Measurements from ENCODE around the gene RNU1-4. TPM values are rescaled to one million over a fixed set of nuclear protein-coding genes. Genes with fewer than 3 reads are reported as not detected.
"Not testable (repeated sequence)": the region's sequence is repeated elsewhere in the genome, so short reads cannot be mapped to it uniquely, and the experiment has no call there.

The RNU1-4 gene
- total and polyA plus RNA-seq, 2 of the 13 experiments (the other 11 are each of a cell fraction or from before 2014, with no cell fraction given) = under 0.01 to 11,018 TPM

GRCh38 chr1:16712582-16712981, 27.7 kb upstream of the RNU1-4 start:
- H3K4me1 ChIP-seq (ENCODE audit: insufficient read depth, low read length); CTCF ChIA-PET (ENCODE audit: low intra/inter-chr PET ratio, low total read pairs); H3K9me3 ChIP-seq (ENCODE audit: low read length); FAIRE-seq; H3K9ac ChIP-seq (ENCODE audit: insufficient read depth, low read depth, low read length); H3K4me3 ChIP-seq (replicated peaks in 1 of 3; ENCODE audit: insufficient read depth in 1 of 3, low read depth in 2 of 3, low read length in 3 of 3); H3K36me3 ChIP-seq (replicated peaks in 1 of 2; ENCODE audit: control insufficient read depth in 1 of 2, insufficient read depth in 2 of 2, low read length in 2 of 2); ATAC-seq; H4K20me1 ChIP-seq (ENCODE audit: insufficient read depth, low read length); DNase-seq (ENCODE audit: low spot score); BruUV-seq (replicated peaks); H3K79me2 ChIP-seq (ENCODE audit: insufficient read depth, low read length); H3K27ac ChIP-seq (ENCODE audit: extremely low read length, insufficient read depth, low read length); intact Hi-C loops (cut with micrococcal nuclease; ENCODE audit: unreplicated experiment); H3K4me2 ChIP-seq (ENCODE audit: low read depth, low read length); H2AFZ ChIP-seq (ENCODE audit: low read length); POLR2A ChIA-PET; in situ Hi-C loops (cut with HindIII; ENCODE audit: extremely low pct_ligation_motif_present, low pct_unique_long_range_greater_than_20kb): not testable (repeated sequence)
- H3K27me3 ChIP-seq (ENCODE audit: control insufficient read depth in 1 of 2, insufficient read depth in 2 of 2, low read length in 2 of 2) = peaks cover 0 to 11% of the 10 kb centered on the region in 2 experiments; a peak in 3 of 5 replicates
- WGBS (ENCODE audit: low lambda C conversion rate) = no CpG with 5 or more reads among the region's 14 CpGs

DNA sequence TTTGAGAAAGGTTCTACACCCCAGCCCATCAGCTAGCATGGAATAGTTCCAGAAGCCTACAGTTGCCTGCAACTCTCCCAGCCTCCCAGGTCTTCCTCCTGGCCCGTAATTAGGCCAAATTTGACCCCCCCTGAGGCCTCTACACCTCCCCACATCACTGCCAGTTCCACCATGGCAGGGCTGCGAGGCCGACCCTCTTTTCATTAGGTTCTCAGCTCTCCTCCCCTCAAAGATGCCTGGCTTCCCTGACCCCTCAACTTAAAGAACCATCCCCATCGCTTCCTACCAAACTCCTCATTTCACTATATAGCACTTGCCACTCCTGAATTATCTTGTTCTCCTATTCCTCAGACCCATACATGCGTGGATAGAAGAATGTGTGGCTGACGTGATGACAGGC, 27.3 kb upstream of the RNU1-4 start:
- peaks cover 0 to 14% of the 10 kb centered on the region in 2 experiments; a peak in 4 of 5 replicates for H3K27me3 ChIP-seq (ENCODE audit: control insufficient read depth in 1 of 2, insufficient read depth in 2 of 2, low read length in 2 of 2)
- 46% methylated on average over 5 of the region's 6 CpGs for WGBS (ENCODE audit: low lambda C conversion rate)
- FAIRE-seq; H4K20me1 ChIP-seq (ENCODE audit: insufficient read depth, low read length); CTCF ChIA-PET (ENCODE audit: low intra/inter-chr PET ratio, low total read pairs); ATAC-seq; H3K9ac ChIP-seq (ENCODE audit: insufficient read depth, low read depth, low read length); H3K4me1 ChIP-seq (ENCODE audit: insufficient read depth, low read length); H3K4me3 ChIP-seq (replicated peaks in 1 of 3; ENCODE audit: insufficient read depth in 1 of 3, low read depth in 2 of 3, low read length in 3 of 3); H3K4me2 ChIP-seq (ENCODE audit: low read depth, low read length); BruUV-seq (replicated peaks); H3K9me3 ChIP-seq (ENCODE audit: low read length); H3K27ac ChIP-seq (ENCODE audit: extremely low read length, insufficient read depth, low read length); DNase-seq (ENCODE audit: low spot score); H2AFZ ChIP-seq (ENCODE audit: low read length); POLR2A ChIA-PET; intact Hi-C loops (cut with micrococcal nuclease; ENCODE audit: unreplicated experiment); in situ Hi-C loops (cut with HindIII; ENCODE audit: extremely low pct_ligation_motif_present, low pct_unique_long_range_greater_than_20kb); H3K36me3 ChIP-seq (replicated peaks in 1 of 2; ENCODE audit: control insufficient read depth in 1 of 2, insufficient read depth in 2 of 2, low read length in 2 of 2); H3K79me2 ChIP-seq (ENCODE audit: insufficient read depth, low read length): not testable (repeated sequence)

- H3K4me2 ChIP-seq (ENCODE audit: low read depth, low read length); H3K27ac ChIP-seq (ENCODE audit: extremely low read length, insufficient read depth, low read length); BruUV-seq (replicated peaks); POLR2A ChIA-PET; ATAC-seq; FAIRE-seq; H2AFZ ChIP-seq (ENCODE audit: low read length); H3K4me1 ChIP-seq (ENCODE audit: insufficient read depth, low read length); in situ Hi-C loops (cut with HindIII; ENCODE audit: extremely low pct_ligation_motif_present, low pct_unique_long_range_greater_than_20kb); H3K36me3 ChIP-seq (replicated peaks in 1 of 2; ENCODE audit: control insufficient read depth in 1 of 2, insufficient read depth in 2 of 2, low read length in 2 of 2); H3K4me3 ChIP-seq (replicated peaks in 1 of 3; ENCODE audit: insufficient read depth in 1 of 3, low read depth in 2 of 3, low read length in 3 of 3); DNase-seq (ENCODE audit: low spot score); H4K20me1 ChIP-seq (ENCODE audit: insufficient read depth, low read length); H3K9ac ChIP-seq (ENCODE audit: insufficient read depth, low read depth, low read length); intact Hi-C loops (cut with micrococcal nuclease; ENCODE audit: unreplicated experiment); CTCF ChIA-PET (ENCODE audit: low intra/inter-chr PET ratio, low total read pairs); H3K9me3 ChIP-seq (ENCODE audit: low read length); H3K79me2 ChIP-seq (ENCODE audit: insufficient read depth, low read length): not testable (repeated sequence)
- peaks cover 0 to 15% of the 10 kb centered on the region in 2 experiments; a peak in 4 of 5 replicates for H3K27me3 ChIP-seq (ENCODE audit: control insufficient read depth in 1 of 2, insufficient read depth in 2 of 2, low read length in 2 of 2)
- WGBS (ENCODE audit: low lambda C conversion rate) = 17% methylated on average over 3 of the region's 10 CpGs
These were observed 26.8 kb upstream of the RNU1-4 start for GRCh38 chr1:16713480-16713879.
